HL-60 (cell line): ENCODE measurements around the gene MTNR1A.

Experiments used
- DNase-seq, 2 experiments: peaks; one replicate each; pipeline ENCODE4 v3.0.0-alpha.2; 2010 to 2020; ENCODE audit warnings: low read depth in 1 of 2, low spot score in 1 of 2
- H3K27ac ChIP-seq: fragments of 250-450 bp; sonication (Bioruptor Pico); replicated peaks from 2 replicates; pipeline ENCODE4 v1.5.1; 2020; ENCODE audit warnings: mild to moderate bottlenecking, moderate library complexity
- H3K27me3 ChIP-seq: fragments of 250-450 bp; sonication (Bioruptor Pico); 2 replicates; pipeline ENCODE4 v1.5.1; 2021; ENCODE audit warnings: mild to moderate bottlenecking, moderate library complexity; ENCODE audit not compliant: insufficient read depth, poor library complexity, severe bottlenecking
- H3K4me3 ChIP-seq: replicated peaks from 2 replicates; pipeline ENCODE4 v1.5.1; 2011; ENCODE audit warnings: mild to moderate bottlenecking, control low read depth, low read length; ENCODE audit not compliant: insufficient read depth
- CTCF ChIP-seq: IDR thresholded peaks from one replicate; pipeline ENCODE4 v1.5.1; 2011; ENCODE audit warnings: low read length, control low read depth, inconsistent platforms; ENCODE audit not compliant: insufficient read depth
- GABPA ChIP-seq: IDR thresholded peaks from 2 replicates; pipeline ENCODE4 v1.6.1; 2012; ENCODE audit warnings: low read depth
- POLR2AphosphoS5 ChIP-seq: IDR thresholded peaks from 2 replicates; pipeline ENCODE4 v1.6.1; 2012; ENCODE audit warnings: low read depth
- REST ChIP-seq: IDR thresholded peaks from 2 replicates; pipeline ENCODE4 v1.6.1; 2012; ENCODE audit warnings: low read depth; ENCODE audit not compliant: insufficient replicate concordance
- SPI1 ChIP-seq: IDR thresholded peaks from 2 replicates; pipeline ENCODE4 v1.6.1; 2012; ENCODE audit warnings: low read depth, mild to moderate bottlenecking, borderline replicate concordance

The MTNR1A gene

GRCh38 chr4:186580669-186581068 is 25.3 kb upstream of the MTNR1A start:
- no peak for DNase-seq
- Histone ChIP-seq H3K4me3 (no peak overlapping the region), H3K27me3 (no peaks in the 10 kb centered on the region), H3K27ac (no peak overlapping the region)
- TF ChIP-seq REST = no peak
- no peak for TF ChIP-seq CTCF
- no peak for TF ChIP-seq SPI1
- no peak for TF ChIP-seq POLR2AphosphoS5
- no peak for TF ChIP-seq GABPA

- H3K27ac ChIP-seq = no peak overlapping the region
- no peaks in the 10 kb centered on the region for H3K27me3 ChIP-seq
- H3K4me3 ChIP-seq = no peak overlapping the region
- TF ChIP-seq GABPA (no peak), SPI1 (no peak), CTCF (no peak), REST (no peak), POLR2AphosphoS5 (no peak)
- DNase-seq = no peak
These were observed 15.0 kb upstream of the MTNR1A start for GRCh38 chr4:186570193-186570996.

- no peaks in the 10 kb centered on the region for H3K27me3 ChIP-seq
- no peak overlapping the region for H3K27ac ChIP-seq
- DNase-seq = no peak
- TF ChIP-seq CTCF (no peak), GABPA (no peak), SPI1 (no peak), REST (no peak), POLR2AphosphoS5 (no peak)
- no peak overlapping the region for H3K4me3 ChIP-seq
These were observed 14.3 kb upstream of the MTNR1A start for GRCh38 chr4:186569533-186570192.
